Measurements from ENCODE around the gene ZNF93. TPM values are rescaled to one million over a fixed set of nuclear protein-coding genes. Genes with fewer than 3 reads are reported as not detected.

ZNF93 gene
- total RNA-seq, 1 donor from 2014 or later = 15.8 TPM

DNA sequence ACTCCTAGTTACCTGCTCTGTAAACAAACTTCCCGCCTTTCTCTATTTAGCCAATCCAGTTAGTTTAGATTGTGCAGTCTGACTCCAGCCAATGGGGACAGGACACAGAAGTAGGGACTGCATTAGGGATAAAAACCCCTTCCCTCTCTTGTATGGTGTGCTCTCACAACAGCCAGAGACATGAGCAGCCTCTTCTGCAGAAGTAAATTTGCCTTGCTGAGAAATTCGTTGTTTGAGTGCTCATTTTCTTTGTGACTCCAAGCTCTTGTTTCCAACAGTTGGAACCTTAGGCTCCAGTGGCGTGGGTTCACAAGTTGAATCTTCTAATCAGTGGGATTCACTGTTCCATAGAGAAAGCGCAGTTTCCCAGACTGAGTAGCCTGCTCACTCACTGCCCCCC, 66.1 kb downstream of the ZNF93 start:
- no peak overlapping the region for H3K27ac Mint-ChIP-seq (ENCODE audit: unreplicated experiment)
- Histone ChIP-seq H4K20me1 (ENCODE audit: insufficient read depth, low read length) (no peaks in the 10 kb centered on the region), H3K4me2 (ENCODE audit: low read length) (no peak overlapping the region), H3K36me3 (ENCODE audit: insufficient read depth, low read length) (no peaks in the 10 kb centered on the region), H3K9me3 (ENCODE audit: insufficient read depth, low read depth, low read length) (peaks cover 4% of the 10 kb centered on the region), H2AFZ (ENCODE audit: low read depth, low read length) (no peak overlapping the region), H3K4me1 (ENCODE audit: insufficient read depth, low read length) (no peaks in the 10 kb centered on the region), H3K9ac (ENCODE audit: low read length) (no peak overlapping the region), H3K27me3 (ENCODE audit: insufficient read depth, low read length) (no peaks in the 10 kb centered on the region), H3K4me3 (ENCODE audit: insufficient read depth, low read depth, low read length) (no peak overlapping the region), H3K79me2 (ENCODE audit: insufficient read depth, low read length) (no peaks in the 10 kb centered on the region), H3K27ac (ENCODE audit: low read depth, low read length) (no peak overlapping the region)
- no peaks in the 10 kb centered on the region for H3K4me1 Mint-ChIP-seq (ENCODE audit: low read depth, unreplicated experiment)
- no peak overlapping the region for H3K4me3 Mint-ChIP-seq (ENCODE audit: unreplicated experiment)
- peaks cover 2% of the 10 kb centered on the region for H3K36me3 Mint-ChIP-seq (ENCODE audit: low read depth, unreplicated experiment)
- H3K27me3 Mint-ChIP-seq (ENCODE audit: low read depth, unreplicated experiment) = no peaks in the 10 kb centered on the region
- no peak for TF ChIP-seq EZH2 (IDR thresholded peaks at IDR 0.05; ENCODE audit: insufficient read depth, low read length)
- TF ChIP-seq, protein P1, sequence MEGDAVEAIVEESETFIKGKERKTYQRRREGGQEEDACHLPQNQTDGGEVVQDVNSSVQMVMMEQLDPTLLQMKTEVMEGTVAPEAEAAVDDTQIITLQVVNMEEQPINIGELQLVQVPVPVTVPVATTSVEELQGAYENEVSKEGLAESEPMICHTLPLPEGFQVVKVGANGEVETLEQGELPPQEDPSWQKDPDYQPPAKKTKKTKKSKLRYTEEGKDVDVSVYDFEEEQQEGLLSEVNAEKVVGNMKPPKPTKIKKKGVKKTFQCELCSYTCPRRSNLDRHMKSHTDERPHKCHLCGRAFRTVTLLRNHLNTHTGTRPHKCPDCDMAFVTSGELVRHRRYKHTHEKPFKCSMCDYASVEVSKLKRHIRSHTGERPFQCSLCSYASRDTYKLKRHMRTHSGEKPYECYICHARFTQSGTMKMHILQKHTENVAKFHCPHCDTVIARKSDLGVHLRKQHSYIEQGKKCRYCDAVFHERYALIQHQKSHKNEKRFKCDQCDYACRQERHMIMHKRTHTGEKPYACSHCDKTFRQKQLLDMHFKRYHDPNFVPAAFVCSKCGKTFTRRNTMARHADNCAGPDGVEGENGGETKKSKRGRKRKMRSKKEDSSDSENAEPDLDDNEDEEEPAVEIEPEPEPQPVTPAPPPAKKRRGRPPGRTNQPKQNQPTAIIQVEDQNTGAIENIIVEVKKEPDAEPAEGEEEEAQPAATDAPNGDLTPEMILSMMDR (IDR thresholded peaks at IDR 0.05; ENCODE audit: insufficient read depth, low read depth, low read length) = no peak
- DNase-seq (ENCODE audit: low read depth) (no peak), FAIRE-seq (no peak)
- peaks cover 41% of the 10 kb centered on the region for H3K9me3 Mint-ChIP-seq (ENCODE audit: unreplicated experiment)

Other genes with a start within 250 kb of the ZNF93 start
- gene ATP13A1, start 237.3 kb upstream of the ZNF93 start, total RNA-seq = 65.2 and 71.7 TPM in 2 replicates
- 8.9 and 9.3 TPM in 2 replicates for gene ZNF101, start 232.1 kb upstream of the ZNF93 start, total RNA-seq
- 3.2 and 4.4 TPM in 2 replicates for gene ZNF14, start 167.8 kb upstream of the ZNF93 start, total RNA-seq
- gene ZNF506, start 79.2 kb upstream of the ZNF93 start, total RNA-seq = 12.3 and 12.9 TPM in 2 replicates
- gene ZNF253, start 35.1 kb upstream of the ZNF93 start, total RNA-seq = 7.6 and 11.1 TPM in 2 replicates
- gene ZNF682, start 138.6 kb downstream of the ZNF93 start, total RNA-seq = 6.2 TPM in 2 replicates
- gene ZNF90, start 177.1 kb downstream of the ZNF93 start, total RNA-seq = 3.1 and 5.8 TPM in 2 replicates

Measured in astrocyte (in vitro differentiated cells and primary cell).